Ovary (tissue), 3 donors: ENCODE results near the gene CHN2.

Experiments used
- CTCF ChIP-seq, 3 donors: fragments of 450-650 bp in 2 of 3; fragments of 200-600 bp in 1 of 3; IDR thresholded peaks; one replicate each; pipeline versions ENCODE4 v1.5.1 to v1.8.0; 2016 to 2022; ENCODE audit warnings: antibody characterized with exemption in 3 of 3, mild to moderate bottlenecking in 1 of 3
- EP300 ChIP-seq: sonication (generic); formaldehyde crosslinking; IDR thresholded peaks from one replicate; pipeline ENCODE4 v1.6.1; 2017; ENCODE audit warnings: antibody characterized with exemption
- POLR2A ChIP-seq: fragments of 450-650 bp; IDR thresholded peaks from one replicate; pipeline ENCODE4 v1.6.1; 2017; ENCODE audit warnings: antibody characterized with exemption, mild to moderate bottlenecking, moderate library complexity
- donor health status: DM: no; HTN: no; CAD: no.

GRCh38 chr7:29400437-29400836 lies 205.9 kb downstream of the CHN2 start:
- TF ChIP-seq CTCF (IDR thresholded peaks at IDR 0.05) (no peak), POLR2A (no peak), EP300 (no peak)
